ENCODE results near the gene ZG16B. TPM values are rescaled to one million over a fixed set of nuclear protein-coding genes. Genes with fewer than 3 reads are reported as not detected.
A peak's percentile ranks its signal among the peaks of the same experiment; 100 is the strongest.

Gene ZG16B, protein sequence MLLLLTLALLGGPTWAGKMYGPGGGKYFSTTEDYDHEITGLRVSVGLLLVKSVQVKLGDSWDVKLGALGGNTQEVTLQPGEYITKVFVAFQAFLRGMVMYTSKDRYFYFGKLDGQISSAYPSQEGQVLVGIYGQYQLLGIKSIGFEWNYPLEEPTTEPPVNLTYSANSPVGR
- 1 to 10 TPM; 2.3 to 3.1 TPM for total RNA-seq

DNA sequence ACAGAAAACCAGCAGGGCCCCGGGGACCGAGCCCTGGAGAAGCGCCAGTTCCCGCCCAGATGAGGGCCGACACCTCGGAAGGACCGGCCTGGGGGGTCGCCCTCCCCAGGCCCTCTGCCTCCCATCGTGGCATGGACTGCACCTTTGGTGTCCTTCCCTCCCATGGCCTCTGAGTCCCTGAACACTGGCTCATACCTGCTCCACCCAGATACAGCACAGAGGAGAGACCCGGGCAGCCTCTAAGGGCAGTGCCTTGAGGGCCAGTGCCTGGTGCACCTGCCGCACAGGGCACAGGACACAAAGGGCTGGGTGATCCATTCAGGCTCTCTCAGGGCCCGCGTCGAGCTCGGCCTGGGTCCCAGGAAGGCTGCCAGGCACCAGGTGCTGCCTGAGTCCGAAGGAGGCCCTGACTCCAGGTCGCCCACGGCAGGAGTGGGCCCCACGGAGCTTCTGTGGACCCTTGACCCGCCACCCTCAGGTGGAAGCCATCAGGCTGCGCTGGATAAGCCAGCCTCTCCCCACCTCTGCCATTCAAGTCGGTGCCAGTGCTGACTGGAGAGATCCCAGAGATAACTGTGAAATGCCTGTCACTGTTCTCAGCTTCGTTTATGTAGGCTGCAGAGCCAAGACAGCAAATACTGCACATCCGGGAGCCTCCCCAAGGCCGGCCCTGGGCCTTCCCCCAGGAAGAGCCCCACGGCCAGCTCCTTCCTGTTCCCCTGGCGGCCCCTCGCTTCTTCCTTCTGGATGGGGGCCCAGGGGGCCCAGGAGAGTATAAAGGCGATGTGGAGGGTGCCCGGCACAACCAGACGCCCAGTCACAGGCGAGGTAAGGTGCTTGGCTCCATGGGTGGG lies at the start of gene ZG16B:
Gene ZG16B, plus strand, starts transcription at position 803 of the 854 bp plus-strand sequence. CDS start 139 bp downstream, outside the sequence.
- POLR2A ChIA-PET, result no interaction called here
- Mint-ChIP-seq H3K9me3 (no peaks in the 10 kb centered on the region), H3K4me3 (no peak within 1 kb of the TSS), H3K27me3 (peaks cover 4% of the 10 kb centered on the region), H3K36me3 (ENCODE audit: low read depth) (no peaks in the 10 kb centered on the region), H3K4me1 (no peaks in the 10 kb centered on the region), H3K27ac (peak within 1 kb of the TSS; percentile 41)
- CTCF ChIA-PET, result interaction anchor here (1.2 to 1.9 kb wide), 3 partner anchors 9 to 39 kb away, joined by 3 to 6 read pairs (median 6); no protein-coding TSS in a partner anchor
- DNase-seq, result no peak

DNA sequence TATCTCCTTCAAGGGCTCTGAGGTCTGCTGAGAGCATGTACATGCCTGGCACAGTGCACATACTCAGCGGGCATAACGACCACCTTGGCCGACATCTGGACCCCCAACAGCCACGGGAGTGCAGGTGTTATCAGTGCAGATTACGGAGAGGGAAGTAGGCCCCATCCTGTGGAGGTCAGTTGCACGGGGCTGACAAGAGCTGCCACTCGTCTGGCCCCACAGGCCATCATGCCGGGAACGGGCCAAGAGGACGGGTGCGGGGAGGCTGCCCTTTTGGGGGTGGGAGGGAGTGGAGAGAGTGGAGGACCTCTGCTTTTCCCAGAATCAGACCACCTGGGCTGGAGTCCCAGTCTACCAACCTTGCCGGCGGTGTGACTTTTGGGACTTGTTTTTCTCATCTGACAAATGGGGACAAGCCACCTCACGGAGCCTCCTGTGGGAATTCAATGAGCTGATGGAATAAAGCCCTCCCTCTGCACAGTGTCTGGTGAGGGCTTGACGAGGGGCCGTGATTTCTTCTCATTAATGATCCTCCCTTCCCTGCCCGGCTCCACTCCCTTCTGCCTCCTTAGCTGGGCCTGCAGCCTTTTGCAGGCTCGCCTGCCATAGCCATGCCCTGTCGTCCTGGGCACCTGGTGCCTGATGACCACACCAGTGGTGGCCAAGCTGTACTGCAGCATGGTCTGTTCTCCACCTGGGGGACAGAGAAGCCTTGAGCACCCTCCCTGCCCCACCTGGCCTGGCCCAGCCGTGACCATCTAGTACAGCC lies 47.3 kb upstream of the ZG16B start:
- no peak overlapping the region for H3K4me3 Mint-ChIP-seq
- ChIA-PET CTCF (interaction anchor here (1.0 to 1.5 kb wide), 2 partner anchors 9 to 10 kb away, joined by 3 to 5 read pairs; no protein-coding TSS in a partner anchor), POLR2A (no interaction called here)
- H3K36me3 Mint-ChIP-seq (ENCODE audit: low read depth), result peaks cover 5% of the 10 kb centered on the region
- peaks cover 15% of the 10 kb centered on the region for H3K4me1 Mint-ChIP-seq
- H3K27ac Mint-ChIP-seq, result peak overlapping the region; percentile 33
- no peaks in the 10 kb centered on the region for H3K9me3 Mint-ChIP-seq
- no peak for DNase-seq
- peaks cover 15% of the 10 kb centered on the region for H3K27me3 Mint-ChIP-seq

DNA sequence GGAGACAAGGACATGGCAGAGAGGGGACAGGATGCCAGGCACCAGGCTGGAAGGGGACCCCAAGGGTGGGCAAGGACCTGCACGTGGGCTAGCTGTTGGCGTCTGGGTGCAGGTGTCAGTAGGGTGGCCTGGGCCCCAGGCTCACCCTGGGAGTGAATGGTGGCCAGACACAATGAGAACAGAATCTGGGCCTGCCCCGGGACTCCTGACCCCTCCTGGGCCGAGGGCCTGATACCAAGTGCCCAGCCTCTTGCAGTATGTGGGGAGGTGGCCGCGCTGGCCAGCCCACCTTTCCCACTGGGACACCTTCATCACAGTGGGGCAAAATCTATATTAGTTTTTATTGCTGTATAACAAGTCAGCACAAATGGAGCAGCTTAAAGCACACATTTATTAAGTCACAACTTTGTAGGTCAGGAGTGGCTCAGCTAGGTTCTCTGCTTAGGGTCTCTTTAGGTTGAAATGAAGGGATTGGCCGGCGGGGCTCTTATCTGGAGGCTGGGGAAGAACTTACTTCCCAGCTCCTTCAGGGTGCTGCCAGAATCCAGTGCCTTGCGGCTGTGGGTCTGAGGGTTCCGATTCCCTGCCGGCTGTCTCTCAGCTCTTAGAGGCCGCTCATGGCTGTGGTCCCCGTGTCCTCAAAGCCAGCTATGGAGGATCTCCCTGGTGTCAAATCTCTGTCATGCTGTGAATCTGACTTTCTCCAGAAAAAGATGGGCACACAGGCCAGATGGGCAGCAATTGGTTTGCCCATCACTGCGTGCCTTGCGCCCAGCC lies 46.3 kb upstream of the ZG16B start:
- CTCF ChIA-PET, result interaction anchor here (0.6 to 1.7 kb wide), 5 partner anchors 9 to 144 kb away, joined by 3 to 6 read pairs (median 3); partner anchors contain the start of gene PRSS41

DNA sequence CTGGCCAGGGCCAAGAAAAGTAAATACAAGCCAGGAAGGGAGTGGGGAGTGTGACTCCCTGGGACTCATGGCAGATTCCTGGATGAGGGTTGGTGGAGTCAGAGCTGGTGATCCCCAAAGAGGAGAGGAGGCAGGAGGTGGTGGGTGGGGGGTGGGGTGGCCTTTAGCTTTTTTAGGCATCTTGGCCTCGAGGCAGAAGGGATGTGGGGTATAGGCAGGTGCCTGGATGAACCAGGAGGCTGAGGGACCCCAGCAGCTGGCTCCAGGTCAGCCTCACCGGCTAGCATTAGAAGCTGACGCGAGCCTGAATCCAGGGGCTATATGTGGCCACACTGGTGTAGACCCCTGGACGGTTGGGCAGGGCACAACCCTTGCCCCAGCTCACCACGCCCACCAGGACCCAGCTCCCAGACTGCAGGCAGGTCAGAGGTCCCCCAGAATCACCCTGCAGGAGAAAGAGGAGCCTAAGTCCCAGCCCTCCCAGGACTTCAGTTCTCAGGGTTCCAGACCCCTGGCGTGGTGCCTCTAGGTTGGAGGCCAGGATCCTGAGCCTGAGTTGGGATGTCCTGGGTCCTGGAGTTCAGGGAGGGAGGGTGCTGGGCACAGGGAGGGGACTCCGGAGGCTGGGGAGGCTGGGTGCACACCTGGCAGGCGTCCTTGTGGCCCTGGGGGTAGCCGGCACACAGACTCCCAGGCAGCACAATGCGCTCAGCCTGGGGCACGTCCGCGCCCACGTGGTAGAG lies 45.6 kb upstream of the ZG16B start:
- Mint-ChIP-seq H3K27ac (peak overlapping the region; percentile 75), H3K4me3 (peak overlapping the region; percentile 54), H3K36me3 (ENCODE audit: low read depth) (no peaks in the 10 kb centered on the region), H3K27me3 (peaks cover 17% of the 10 kb centered on the region), H3K4me1 (peaks cover 3% of the 10 kb centered on the region), H3K9me3 (no peaks in the 10 kb centered on the region)
- POLR2A ChIA-PET, result interaction anchor here (0.6 kb wide), 2 partner anchors 20 to 82 kb away, joined by 3 read pairs; no protein-coding TSS in a partner anchor
- no peak for DNase-seq
- CTCF ChIA-PET, result interaction anchor here (0.6 to 1.7 kb wide), 7 partner anchors 8 to 143 kb away, joined by 3 to 6 read pairs (median 3); partner anchors contain the start of gene PRSS41

More for the DNA sequence above, 46.3 kb upstream of the ZG16B start:
- Mint-ChIP-seq H3K4me1 (peaks cover 6% of the 10 kb centered on the region), H3K9me3 (no peaks in the 10 kb centered on the region), H3K4me3 (no peak overlapping the region), H3K27me3 (peaks cover 17% of the 10 kb centered on the region), H3K36me3 (ENCODE audit: low read depth) (no peaks in the 10 kb centered on the region), H3K27ac (no peak overlapping the region)
- POLR2A ChIA-PET, result interaction anchor here (0.6 kb wide), 1 partner anchor 19 kb away, joined by 3 read pairs; no protein-coding TSS in a partner anchor
- DNase-seq, result no peak

DNA sequence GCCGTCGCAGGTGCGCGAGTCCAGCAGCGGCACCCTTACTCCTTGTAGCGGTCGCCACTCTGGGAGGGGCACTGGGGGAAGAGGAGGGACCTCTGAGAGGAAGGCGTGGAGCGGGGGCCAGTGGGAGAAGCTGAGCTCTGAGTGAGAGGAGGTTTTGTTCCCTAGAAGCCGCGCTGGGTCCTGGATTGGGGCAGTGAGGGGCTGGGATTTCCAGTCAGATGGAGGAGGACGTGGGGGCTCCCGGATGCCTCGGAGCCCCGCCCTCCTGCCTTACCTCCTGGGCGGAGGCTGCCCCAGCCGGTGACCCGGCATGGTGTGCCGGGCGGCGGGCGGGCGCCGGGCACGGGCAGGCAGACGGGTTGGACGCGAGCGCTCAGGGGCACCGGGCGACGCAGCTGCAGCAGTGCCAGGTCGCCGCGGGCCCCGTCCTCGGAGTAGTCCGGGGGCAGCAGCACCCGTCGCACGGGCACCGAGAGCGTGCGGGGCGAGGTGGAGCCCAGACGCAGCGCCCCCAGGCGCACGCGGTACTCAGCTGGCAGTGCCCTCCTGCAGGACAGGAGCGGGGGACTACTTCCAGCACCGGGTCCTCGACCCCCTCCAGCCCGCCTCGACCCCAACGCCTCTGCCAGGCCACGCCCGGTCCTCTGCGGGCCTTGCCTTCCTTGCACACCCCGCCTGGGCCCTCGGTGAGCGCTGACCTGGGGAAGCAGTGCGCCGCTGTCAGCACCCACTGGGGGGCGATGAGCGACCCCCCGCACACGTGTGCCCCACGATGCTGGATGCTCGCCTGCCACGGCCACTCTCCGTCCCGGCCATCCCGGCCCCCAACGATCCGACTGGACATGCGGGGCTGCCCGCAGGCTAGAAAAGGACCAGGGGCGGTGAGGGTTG lies 44.8 kb upstream of the ZG16B start:
- Mint-ChIP-seq H3K4me3 (peak overlapping the region; percentile 54), H3K27ac (peak overlapping the region; percentile 75), H3K27me3 (peaks cover 17% of the 10 kb centered on the region), H3K36me3 (ENCODE audit: low read depth) (no peaks in the 10 kb centered on the region), H3K9me3 (no peaks in the 10 kb centered on the region), H3K4me1 (peaks cover 3% of the 10 kb centered on the region)
- DNase-seq, result no peak
- ChIA-PET CTCF (interaction anchor here (1.0 to 1.7 kb wide), 5 partner anchors 9 to 83 kb away, joined by 3 to 6 read pairs (median 3); partner anchors contain the start of gene PRSS41), POLR2A (interaction anchor here (0.6 kb wide), 1 partner anchor 81 kb away, joined by 3 read pairs; no protein-coding TSS in a partner anchor)

DNA sequence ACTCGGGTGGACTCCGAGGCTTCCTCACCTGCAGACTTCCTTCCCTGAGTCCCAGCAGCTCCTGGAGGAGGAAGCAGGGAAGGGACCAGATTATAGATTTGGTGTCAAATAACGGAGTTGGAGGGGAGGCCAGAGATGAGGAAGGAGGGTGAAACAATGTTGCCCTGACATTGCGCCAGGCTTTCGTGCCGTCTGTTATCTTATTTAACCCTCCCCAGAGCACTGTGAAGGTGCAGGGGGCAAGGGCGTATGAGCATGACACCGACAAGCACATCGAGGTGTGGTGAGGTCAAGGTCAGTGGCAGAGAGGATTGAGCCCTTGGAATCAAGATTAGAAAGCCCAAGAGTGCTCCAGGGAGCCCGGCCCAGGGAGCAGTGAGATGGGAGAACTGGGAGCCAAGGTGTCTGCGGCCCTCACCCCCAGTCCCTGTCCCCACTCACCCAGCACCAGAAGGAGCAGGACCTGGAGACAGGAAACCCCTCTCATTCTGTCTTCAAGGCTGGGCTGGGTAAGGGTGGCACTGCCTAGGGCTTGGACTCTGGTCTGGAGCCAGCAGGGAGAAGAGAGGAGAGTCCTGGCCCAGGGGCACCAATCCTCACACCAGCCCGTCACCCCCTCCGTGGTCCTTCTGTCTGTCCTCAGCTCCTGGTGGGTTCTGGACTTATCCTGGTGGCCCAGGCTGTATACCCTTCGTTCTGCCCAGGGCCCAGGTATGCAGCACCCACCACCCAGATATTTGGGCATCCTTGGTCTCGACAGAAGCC lies 43.9 kb upstream of the ZG16B start:
- ChIA-PET POLR2A (no interaction called here), CTCF (interaction anchor here (1.7 kb wide), 1 partner anchor 10 kb away, joined by 5 read pairs; no protein-coding TSS in a partner anchor)
- DNase-seq, result no peak
- Mint-ChIP-seq H3K4me1 (peaks cover 3% of the 10 kb centered on the region), H3K4me3 (no peak overlapping the region), H3K27me3 (peaks cover 20% of the 10 kb centered on the region), H3K36me3 (ENCODE audit: low read depth) (no peaks in the 10 kb centered on the region), H3K9me3 (no peaks in the 10 kb centered on the region), H3K27ac (no peak overlapping the region)

DNA sequence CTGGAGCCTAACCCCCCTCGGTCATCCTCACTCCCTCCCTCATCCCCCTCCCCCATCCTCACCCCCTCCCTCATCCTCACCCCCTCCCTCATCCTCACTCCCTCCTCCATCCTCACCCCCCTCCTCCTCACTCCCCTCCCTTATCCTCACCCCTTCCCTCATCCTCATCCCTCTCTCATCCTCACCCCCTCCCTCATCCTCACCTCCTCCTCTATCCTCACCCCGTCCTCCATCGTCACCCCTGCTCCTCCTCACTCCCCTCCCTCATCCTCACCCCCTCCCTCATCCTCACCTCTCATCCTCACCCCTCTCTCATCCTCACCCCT lies 43.3 kb upstream of the ZG16B start:
- H3K27me3 Mint-ChIP-seq, result peaks cover 21% of the 10 kb centered on the region
- ChIA-PET POLR2A (no interaction called here), CTCF (no interaction called here)
- H3K4me1 Mint-ChIP-seq, result peaks cover 3% of the 10 kb centered on the region
- H3K4me3 Mint-ChIP-seq, result no peak overlapping the region
- no peak for DNase-seq
- no peaks in the 10 kb centered on the region for H3K36me3 Mint-ChIP-seq (ENCODE audit: low read depth)
- no peaks in the 10 kb centered on the region for H3K9me3 Mint-ChIP-seq
- H3K27ac Mint-ChIP-seq, result no peak overlapping the region

DNA sequence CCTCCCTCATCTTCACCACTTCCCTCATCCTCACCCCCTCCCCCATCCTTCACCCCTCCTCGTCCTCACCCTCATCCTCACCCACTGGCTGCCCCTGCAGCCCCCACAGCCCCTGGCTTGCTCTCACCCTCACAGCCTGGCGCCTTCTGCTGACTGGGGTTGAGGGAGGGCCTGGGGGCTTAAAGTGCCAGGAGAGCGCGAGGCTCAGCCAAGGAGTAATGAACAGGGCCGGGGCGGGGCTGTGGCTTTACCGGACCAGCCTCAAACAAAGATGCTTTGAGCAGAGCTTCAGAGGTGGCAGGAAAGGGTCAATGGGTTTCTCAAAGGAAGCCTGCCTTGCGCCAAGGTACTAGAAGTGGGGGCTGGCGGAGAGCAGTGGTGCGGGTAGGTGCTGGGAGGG lies 42.7 kb upstream of the ZG16B start, which contains the start of gene PRSS33:
Gene PRSS33, minus strand, starts transcription at position 155 of the 400 bp plus-strand sequence. CDS start 1,013 bp downstream, outside the sequence.
- no peak for DNase-seq
- ChIA-PET CTCF (interaction anchor here (1.9 kb wide), 1 partner anchor 9 kb away, joined by 5 read pairs; no protein-coding TSS in a partner anchor), POLR2A (no interaction called here)
- H3K27ac Mint-ChIP-seq, result no peak within 1 kb of the TSS
- no peaks in the 10 kb centered on the region for H3K36me3 Mint-ChIP-seq (ENCODE audit: low read depth)
- peaks cover 23% of the 10 kb centered on the region for H3K27me3 Mint-ChIP-seq
- no peaks in the 10 kb centered on the region for H3K9me3 Mint-ChIP-seq
- H3K4me3 Mint-ChIP-seq, result no peak within 1 kb of the TSS
- H3K4me1 Mint-ChIP-seq, result peaks cover 3% of the 10 kb centered on the region

DNA sequence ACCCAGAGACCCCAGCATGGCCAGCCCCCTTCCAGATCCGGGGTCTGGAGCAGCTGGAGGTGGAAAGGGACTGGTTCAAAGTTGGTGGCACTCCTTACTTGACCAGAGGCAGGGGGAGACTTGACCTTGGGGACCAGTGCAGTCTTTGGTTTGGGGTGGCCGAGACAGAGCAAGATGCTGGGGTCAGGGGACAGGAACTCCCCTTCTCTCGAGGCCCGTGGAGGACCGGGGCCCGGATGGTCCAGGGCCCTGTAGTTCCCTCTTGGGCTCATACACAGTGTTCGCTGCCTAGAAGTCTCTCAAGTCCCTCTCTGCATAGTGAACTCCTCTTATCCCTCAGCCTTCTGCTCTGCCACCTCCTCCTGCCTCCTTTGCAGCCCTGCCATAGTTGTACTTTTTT lies 42.1 kb upstream of the ZG16B start:
- POLR2A ChIA-PET, result no interaction called here
- H3K36me3 Mint-ChIP-seq (ENCODE audit: low read depth), result no peaks in the 10 kb centered on the region
- CTCF ChIA-PET, result interaction anchor here (1.9 kb wide), 1 partner anchor 9 kb away, joined by 5 read pairs; no protein-coding TSS in a partner anchor
- H3K4me1 Mint-ChIP-seq, result peaks cover 3% of the 10 kb centered on the region
- H3K27me3 Mint-ChIP-seq, result peaks cover 23% of the 10 kb centered on the region
- H3K9me3 Mint-ChIP-seq, result no peaks in the 10 kb centered on the region
- DNase-seq, result no peak
- H3K27ac Mint-ChIP-seq, result no peak overlapping the region
- no peak overlapping the region for H3K4me3 Mint-ChIP-seq

DNA sequence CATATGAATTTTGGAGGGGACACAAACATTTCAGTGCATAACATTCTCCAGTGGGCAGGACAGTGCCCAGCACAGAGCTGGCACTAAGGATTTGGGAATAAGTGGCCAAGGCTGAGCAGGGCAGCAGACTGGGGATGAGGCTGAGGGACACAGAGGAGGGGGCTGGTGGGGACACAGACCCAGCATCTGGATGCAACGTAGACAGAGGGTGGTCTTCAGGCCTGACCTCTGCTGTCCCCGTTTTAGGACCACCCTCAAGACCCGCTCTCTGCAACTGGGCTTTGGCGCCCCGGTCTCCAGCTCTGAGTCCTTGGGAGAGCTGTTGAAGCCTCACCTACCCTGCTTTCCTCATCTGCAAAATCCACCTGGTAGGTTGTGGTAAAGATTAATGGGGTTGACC lies 39.5 kb upstream of the ZG16B start:
- no peak overlapping the region for H3K27ac Mint-ChIP-seq
- no peaks in the 10 kb centered on the region for H3K36me3 Mint-ChIP-seq (ENCODE audit: low read depth)
- ChIA-PET POLR2A (no interaction called here), CTCF (interaction anchor here (1.9 to 2.2 kb wide), 2 partner anchors 9 to 49 kb away, joined by 5 to 8 read pairs; no protein-coding TSS in a partner anchor)
- DNase-seq, result no peak
- no peaks in the 10 kb centered on the region for H3K9me3 Mint-ChIP-seq
- H3K4me3 Mint-ChIP-seq, result no peak overlapping the region
- no peaks in the 10 kb centered on the region for H3K4me1 Mint-ChIP-seq
- peaks cover 17% of the 10 kb centered on the region for H3K27me3 Mint-ChIP-seq

Measured in activated CD4-positive, alpha-beta T cell treated with anti-CD3 and anti-CD28 coated beads, Interleukin-2, amount 10 ng/mL, durations not matched to agents 7 days and 5 days (primary cell).